Measurements from ENCODE around the gene FARS2. TPM values are rescaled to one million over a fixed set of nuclear protein-coding genes. Genes with fewer than 3 reads are reported as not detected.

FARS2 gene
- total RNA-seq, 2 donors from 2014 or later, result 16.2 to 18.3 TPM

GRCh38 chr6:5657684-5658430 lies 396.5 kb downstream of the FARS2 start:
- 88 to 100% methylated on average over 7 to 9 of the region's 9 CpGs for WGBS, 2 experiments (ENCODE audit: insufficient coverage in 1 of 2, insufficient read length in 1 of 2)
- Histone ChIP-seq H3K4me1 (ENCODE audit: control insufficient read depth, insufficient read depth, low read length) (no peaks in the 10 kb centered on the region), H3K9me3 (ENCODE audit: control insufficient read depth, low read length) (no peaks in the 10 kb centered on the region), H3K36me3 (ENCODE audit: control insufficient read depth, insufficient read depth, low read length) (no peaks in the 10 kb centered on the region), H3K27ac (ENCODE audit: low read depth, low read length) (no peak overlapping the region), H3K9ac (ENCODE audit: extremely low read depth, low read length, poor library complexity, severe bottlenecking) (no peak overlapping the region), H3K4me3 (ENCODE audit: low read length) (no peak overlapping the region), H3K27me3 (ENCODE audit: control insufficient read depth, insufficient read depth, low read length, poor library complexity, severe bottlenecking) (no peaks in the 10 kb centered on the region)
- no peak overlapping the region for H3K27ac Mint-ChIP-seq
- DNase-seq, result no peak
- TF ChIP-seq, protein P1, sequence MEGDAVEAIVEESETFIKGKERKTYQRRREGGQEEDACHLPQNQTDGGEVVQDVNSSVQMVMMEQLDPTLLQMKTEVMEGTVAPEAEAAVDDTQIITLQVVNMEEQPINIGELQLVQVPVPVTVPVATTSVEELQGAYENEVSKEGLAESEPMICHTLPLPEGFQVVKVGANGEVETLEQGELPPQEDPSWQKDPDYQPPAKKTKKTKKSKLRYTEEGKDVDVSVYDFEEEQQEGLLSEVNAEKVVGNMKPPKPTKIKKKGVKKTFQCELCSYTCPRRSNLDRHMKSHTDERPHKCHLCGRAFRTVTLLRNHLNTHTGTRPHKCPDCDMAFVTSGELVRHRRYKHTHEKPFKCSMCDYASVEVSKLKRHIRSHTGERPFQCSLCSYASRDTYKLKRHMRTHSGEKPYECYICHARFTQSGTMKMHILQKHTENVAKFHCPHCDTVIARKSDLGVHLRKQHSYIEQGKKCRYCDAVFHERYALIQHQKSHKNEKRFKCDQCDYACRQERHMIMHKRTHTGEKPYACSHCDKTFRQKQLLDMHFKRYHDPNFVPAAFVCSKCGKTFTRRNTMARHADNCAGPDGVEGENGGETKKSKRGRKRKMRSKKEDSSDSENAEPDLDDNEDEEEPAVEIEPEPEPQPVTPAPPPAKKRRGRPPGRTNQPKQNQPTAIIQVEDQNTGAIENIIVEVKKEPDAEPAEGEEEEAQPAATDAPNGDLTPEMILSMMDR (conservative IDR thresholded peaks at IDR 0.05), result no peak
- peaks cover 12% of the 10 kb centered on the region for H3K4me1 Mint-ChIP-seq
- H3K9me3 Mint-ChIP-seq, result no peaks in the 10 kb centered on the region
- H3K4me3 Mint-ChIP-seq, result no peak overlapping the region
- H3K36me3 Mint-ChIP-seq (ENCODE audit: low read depth), result peaks cover 11% of the 10 kb centered on the region
- H3K27me3 Mint-ChIP-seq (ENCODE audit: insufficient read depth), result no peaks in the 10 kb centered on the region

DNA sequence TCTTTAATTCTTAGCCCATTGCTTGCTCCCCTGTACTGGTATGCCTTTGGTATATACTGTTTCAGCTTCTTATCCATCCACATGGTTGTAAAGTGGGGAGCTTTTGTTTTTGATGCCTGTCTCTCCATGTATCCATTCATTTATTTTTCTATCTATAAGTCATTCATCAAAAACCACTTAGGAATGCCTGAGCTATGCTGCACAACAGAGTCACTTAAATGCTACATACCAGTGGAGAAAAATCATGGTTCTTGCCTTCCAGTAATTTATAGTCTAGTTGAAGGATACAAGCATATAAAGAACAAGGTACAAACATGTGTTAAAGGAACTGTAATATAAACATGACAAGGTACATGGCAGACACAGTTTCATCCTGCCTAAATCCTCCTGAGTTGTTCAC lies 398.2 kb downstream of the FARS2 start:
- H3K9ac ChIP-seq (ENCODE audit: extremely low read depth, low read length, poor library complexity, severe bottlenecking), result no peak overlapping the region
- Mint-ChIP-seq H3K36me3 (ENCODE audit: low read depth) (peaks cover 11% of the 10 kb centered on the region), H3K27me3 (ENCODE audit: insufficient read depth) (no peaks in the 10 kb centered on the region), H3K4me3 (no peak overlapping the region), H3K27ac (no peak overlapping the region), H3K4me1 (peaks cover 12% of the 10 kb centered on the region), H3K9me3 (no peaks in the 10 kb centered on the region)
- TF ChIP-seq, protein P1 (conservative IDR thresholded peaks at IDR 0.05), result no peak
- peak overlapping the region; percentile 56 for H3K27ac ChIP-seq (ENCODE audit: low read depth, low read length)
- DNase-seq, result no peak
- no peak overlapping the region for H3K4me3 ChIP-seq (ENCODE audit: low read length)
- no peaks in the 10 kb centered on the region for H3K4me1 ChIP-seq (ENCODE audit: control insufficient read depth, insufficient read depth, low read length)
- no peaks in the 10 kb centered on the region for H3K9me3 ChIP-seq (ENCODE audit: control insufficient read depth, low read length)
- no peaks in the 10 kb centered on the region for H3K27me3 ChIP-seq (ENCODE audit: control insufficient read depth, insufficient read depth, low read length, poor library complexity, severe bottlenecking)
- no peaks in the 10 kb centered on the region for H3K36me3 ChIP-seq (ENCODE audit: control insufficient read depth, insufficient read depth, low read length)

- H3K4me3 Mint-ChIP-seq, result no peak overlapping the region
- 70 to 76% methylated on average over 3 to 5 of the region's 5 CpGs for WGBS, 2 experiments (ENCODE audit: insufficient coverage in 1 of 2, insufficient read length in 1 of 2)
- H3K27ac Mint-ChIP-seq, result peak overlapping the region; percentile 8
- H3K27me3 Mint-ChIP-seq (ENCODE audit: insufficient read depth), result no peaks in the 10 kb centered on the region
- TF ChIP-seq, protein P1 (conservative IDR thresholded peaks at IDR 0.05), result no peak
- Histone ChIP-seq H3K36me3 (ENCODE audit: control insufficient read depth, insufficient read depth, low read length) (no peaks in the 10 kb centered on the region), H3K4me1 (ENCODE audit: control insufficient read depth, insufficient read depth, low read length) (no peaks in the 10 kb centered on the region), H3K4me3 (ENCODE audit: low read length) (no peak overlapping the region), H3K27ac (ENCODE audit: low read depth, low read length) (no peak overlapping the region), H3K9me3 (ENCODE audit: control insufficient read depth, low read length) (no peaks in the 10 kb centered on the region), H3K27me3 (ENCODE audit: control insufficient read depth, insufficient read depth, low read length, poor library complexity, severe bottlenecking) (no peaks in the 10 kb centered on the region), H3K9ac (ENCODE audit: extremely low read depth, low read length, poor library complexity, severe bottlenecking) (no peak overlapping the region)
- peaks cover 3% of the 10 kb centered on the region for H3K36me3 Mint-ChIP-seq (ENCODE audit: low read depth)
- DNase-seq, result peak; percentile 62
- peaks cover 12% of the 10 kb centered on the region for H3K4me1 Mint-ChIP-seq
- H3K9me3 Mint-ChIP-seq, result no peaks in the 10 kb centered on the region
These were observed 399.5 kb downstream of the FARS2 start for GRCh38 chr6:5660772-5661171.
